ENCODE data around the gene KCNK17. TPM values are rescaled to one million over a fixed set of nuclear protein-coding genes. Genes with fewer than 3 reads are reported as not detected.

KCNK17 gene
- total RNA-seq, 1 experiment from 2014 or later: not detected

- H3K4me2 ChIP-seq (ENCODE audit: low read length): no peak overlapping the region
- no TSS peak for BruUV-seq (replicated peaks)
- H3K9me3 ChIP-seq (ENCODE audit: control insufficient read depth in 1 of 2, insufficient read depth in 1 of 2, low read depth in 1 of 2, low read length in 2 of 2): no peaks in the 10 kb centered on the region
- H3K4me3 ChIP-seq (replicated peaks in 1 of 2; ENCODE audit: low read depth in 1 of 2, low read length in 2 of 2): no peak overlapping the region
- H3K36me3 ChIP-seq (ENCODE audit: control insufficient read depth in 1 of 2, insufficient read depth in 2 of 2, low read length in 2 of 2): no peaks in the 10 kb centered on the region
- no peaks in the 10 kb centered on the region for H4K20me1 ChIP-seq (ENCODE audit: insufficient read depth)
- no peak for TF ChIP-seq EGR1 (IDR thresholded peaks at IDR 0.05; ENCODE audit: low read depth)
- no peak for TF ChIP-seq SP1 (IDR thresholded peaks at IDR 0.05; ENCODE audit: low read depth)
- TF ChIP-seq CBX3 (IDR thresholded peaks at IDR 0.05; ENCODE audit: low read depth): no peak
- no peak for TF ChIP-seq YY1 (IDR thresholded peaks at IDR 0.05; ENCODE audit: extremely low read depth, insufficient replicate concordance, low read depth, low read length)
- TF ChIP-seq ZFX (IDR thresholded peaks at IDR 0.05): no peak
- TF ChIP-seq FOSL1 (IDR thresholded peaks at IDR 0.05; ENCODE audit: low read depth): no peak
- TF ChIP-seq, protein P1, sequence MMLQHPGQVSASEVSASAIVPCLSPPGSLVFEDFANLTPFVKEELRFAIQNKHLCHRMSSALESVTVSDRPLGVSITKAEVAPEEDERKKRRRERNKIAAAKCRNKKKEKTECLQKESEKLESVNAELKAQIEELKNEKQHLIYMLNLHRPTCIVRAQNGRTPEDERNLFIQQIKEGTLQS (IDR thresholded peaks at IDR 0.05): no peak
- no peak for TF ChIP-seq ELF1 (IDR thresholded peaks at IDR 0.05; ENCODE audit: borderline replicate concordance, low read depth)
- TF ChIP-seq CTCF (IDR thresholded peaks at IDR 0.05 in 2 of 3, conservative IDR thresholded peaks at IDR 0.05 in 1 of 3; ENCODE audit: borderline replicate concordance in 1 of 3, insufficient read depth in 1 of 3, low read depth in 2 of 3, low read length in 2 of 3): no peak
- no peak for TF ChIP-seq JUND (IDR thresholded peaks at IDR 0.05)
- no peak for TF ChIP-seq SRF (IDR thresholded peaks at IDR 0.05; ENCODE audit: low read depth)
- no peak for TF ChIP-seq TCF7L2 (IDR thresholded peaks at IDR 0.05; ENCODE audit: borderline replicate concordance, extremely low read depth, insufficient read depth, insufficient read length)
- TF ChIP-seq CEBPB (IDR thresholded peaks at IDR 0.05; ENCODE audit: low read depth): no peak
- no peak overlapping the region for H3K9ac ChIP-seq (ENCODE audit: low read length)
- no peaks in the 10 kb centered on the region for H3K4me1 ChIP-seq (ENCODE audit: control insufficient read depth in 1 of 2, insufficient read depth in 2 of 2, low read length in 2 of 2)
- H3K79me2 ChIP-seq (ENCODE audit: insufficient read depth, low read length): no peaks in the 10 kb centered on the region
- intact Hi-C loops (cut with micrococcal nuclease): no loop called here
- DNase-seq (ENCODE audit: low read depth, low spot score) (no peak), ATAC-seq (no peak)
- H3K27me3 ChIP-seq (ENCODE audit: insufficient read depth, low read length): peaks cover 14% of the 10 kb centered on the region; the same call in 1 of the 2 replicates
- RAD21 ChIA-PET (ENCODE audit: low non-redundant PET in 1 of 2, low total read pairs in 2 of 2, uncharacterized antibody in 2 of 2, unreplicated experiment in 2 of 2): no interaction called here
- no peak overlapping the region for H3K27ac ChIP-seq (ENCODE audit: low read depth, low read length)
- CTCF ChIA-PET: no interaction called here
- POLR2A ChIA-PET: no interaction called here
- H2AFZ ChIP-seq (ENCODE audit: low read depth, low read length, poor library complexity, severe bottlenecking): no peak overlapping the region
- no peaks in the 10 kb centered on the region; the same call in 1 of the 2 replicates for H3K9me2 ChIP-seq (ENCODE audit: insufficient read depth)
Measured at GRCh38 chr6:39254999-39255535, 59.2 kb downstream of the KCNK17 start.
